ENCODE results near the gene ST14.
"Not testable (repeated sequence)": the region's sequence is repeated elsewhere in the genome, so short reads cannot be mapped to it uniquely, and the experiment has no call there.

Gene ST14

GRCh38 chr11:130189492-130190210, 30.1 kb downstream of the ST14 start:
- DNase-seq, result no peak

DNA sequence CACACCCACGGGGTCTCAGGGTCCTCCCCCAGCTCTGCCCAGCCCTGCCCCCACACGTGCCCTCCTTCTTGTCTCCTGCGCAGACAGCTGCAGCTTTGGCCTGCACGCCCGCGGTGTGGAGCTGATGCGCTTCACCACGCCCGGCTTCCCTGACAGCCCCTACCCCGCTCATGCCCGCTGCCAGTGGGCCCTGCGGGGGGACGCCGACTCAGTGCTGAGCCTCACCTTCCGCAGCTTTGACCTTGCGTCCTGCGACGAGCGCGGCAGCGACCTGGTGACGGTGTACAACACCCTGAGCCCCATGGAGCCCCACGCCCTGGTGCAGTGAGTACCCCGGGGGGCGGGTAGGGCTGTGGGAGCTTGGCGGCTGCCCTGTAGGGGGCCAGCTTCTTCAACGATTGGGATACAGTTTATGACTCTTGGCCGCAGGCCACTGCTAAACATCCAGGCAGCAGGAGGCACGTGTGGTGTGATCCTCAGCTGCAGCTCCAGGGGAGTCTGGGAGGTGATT, 30.8 kb downstream of the ST14 start:
- DNase-seq, result no peak

- DNase-seq, result no peak
Observed at GRCh38 chr11:130191896-130192295, 32.3 kb downstream of the ST14 start.

GRCh38 chr11:130192845-130193267, 33.3 kb downstream of the ST14 start:
- DNase-seq, result no peak

- DNase-seq, result not testable (repeated sequence)
Observed at GRCh38 chr11:130193551-130193950, 34.0 kb downstream of the ST14 start.

- no peak for DNase-seq
Observed at GRCh38 chr11:130194241-130195023, 34.9 kb downstream of the ST14 start.

GRCh38 chr11:130197386-130198035, 37.9 kb downstream of the ST14 start:
- no peak for DNase-seq

- no peak for DNase-seq
Observed at GRCh38 chr11:130198292-130198691, 38.7 kb downstream of the ST14 start.

DNA sequence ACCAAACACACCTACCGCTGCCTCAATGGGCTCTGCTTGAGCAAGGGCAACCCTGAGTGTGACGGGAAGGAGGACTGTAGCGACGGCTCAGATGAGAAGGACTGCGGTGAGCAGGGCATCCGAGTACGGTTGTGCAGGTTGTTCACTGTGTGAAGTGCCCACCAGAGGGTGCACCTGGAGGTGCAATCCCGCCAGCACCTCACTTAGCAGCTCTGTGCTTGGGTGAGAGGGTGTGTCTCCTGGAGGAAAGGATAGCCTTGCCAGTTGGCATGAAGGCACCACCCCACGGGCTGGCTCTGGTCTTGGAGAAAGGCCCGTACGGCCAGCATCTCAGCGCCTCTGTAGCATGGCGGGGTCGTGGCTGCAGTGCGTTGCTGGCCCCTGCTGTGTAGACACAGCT, 39.4 kb downstream of the ST14 start:
- no peak for DNase-seq

GRCh38 chr11:130199792-130200191, 40.2 kb downstream of the ST14 start:
- no peak for DNase-seq

DNA sequence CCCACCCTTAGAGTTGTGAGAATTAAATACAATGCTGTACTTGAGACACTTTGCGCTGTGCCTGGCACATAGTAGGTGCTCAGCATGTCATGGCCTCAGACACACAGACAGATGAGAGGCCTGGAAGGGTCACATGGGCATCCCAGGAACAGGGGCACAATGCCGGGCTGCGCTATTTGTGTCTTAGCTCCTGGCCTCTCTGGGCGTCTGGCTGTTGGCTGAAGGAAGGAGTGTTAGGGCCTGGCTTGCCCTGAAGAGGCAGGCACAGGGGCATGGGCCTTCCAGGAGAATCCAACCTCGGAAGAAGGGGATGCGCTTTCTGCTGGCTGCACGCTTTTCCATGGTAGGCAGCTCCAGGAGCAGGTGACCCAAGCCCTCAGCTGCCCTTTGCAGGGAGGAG, 41.4 kb downstream of the ST14 start:
- DNase-seq, result no peak

GRCh38 chr11:130202009-130202817, 42.6 kb downstream of the ST14 start:
- DNase-seq, result peak; percentile 37

GRCh38 chr11:130202818-130203689, 43.5 kb downstream of the ST14 start:
- DNase-seq, result no peak

DNA sequence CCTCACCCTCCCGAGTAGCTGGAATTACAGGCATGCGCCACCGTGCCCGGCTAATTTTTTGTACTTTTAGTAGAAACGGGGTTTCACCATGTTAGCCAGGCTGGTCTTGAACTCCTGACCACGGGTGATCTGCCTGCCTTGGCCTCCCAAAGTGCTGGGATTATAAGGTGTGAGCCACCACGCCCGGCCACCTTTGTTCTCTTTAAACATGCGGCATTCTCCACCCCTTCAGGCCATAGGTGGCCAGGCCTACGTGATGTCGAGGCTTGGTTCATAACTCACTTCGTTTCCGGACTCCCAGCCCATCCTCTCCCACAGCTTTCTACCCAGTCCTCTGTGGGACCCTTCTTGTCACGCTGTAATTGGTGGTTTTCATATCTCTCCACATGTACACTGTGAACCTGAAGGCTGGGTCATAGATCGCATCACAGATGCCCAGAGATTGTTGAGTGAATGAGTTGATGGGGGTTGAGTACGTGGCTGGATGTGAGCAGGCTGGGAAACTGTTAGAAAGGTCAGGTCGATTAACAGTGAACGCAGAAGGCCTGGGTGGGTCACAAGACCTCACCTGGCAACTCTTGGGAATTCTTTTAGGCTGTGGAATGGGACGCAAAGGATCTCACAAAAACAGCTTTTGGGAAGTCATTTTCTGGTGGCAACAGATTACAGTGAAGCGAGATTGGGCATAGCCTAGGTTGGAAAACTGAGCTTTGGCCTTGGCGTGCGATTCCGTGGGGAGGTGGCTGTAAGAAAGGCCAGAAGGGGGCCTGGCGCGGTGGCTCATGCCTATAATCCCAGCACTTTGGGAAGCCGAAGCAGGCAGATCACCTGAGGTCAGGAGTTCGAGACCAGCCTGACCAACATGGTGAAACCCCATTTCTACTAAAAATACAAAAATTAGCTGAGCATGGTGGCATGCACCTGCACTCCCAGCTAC, 44.5 kb downstream of the ST14 start:
- no peak for DNase-seq

DNA sequence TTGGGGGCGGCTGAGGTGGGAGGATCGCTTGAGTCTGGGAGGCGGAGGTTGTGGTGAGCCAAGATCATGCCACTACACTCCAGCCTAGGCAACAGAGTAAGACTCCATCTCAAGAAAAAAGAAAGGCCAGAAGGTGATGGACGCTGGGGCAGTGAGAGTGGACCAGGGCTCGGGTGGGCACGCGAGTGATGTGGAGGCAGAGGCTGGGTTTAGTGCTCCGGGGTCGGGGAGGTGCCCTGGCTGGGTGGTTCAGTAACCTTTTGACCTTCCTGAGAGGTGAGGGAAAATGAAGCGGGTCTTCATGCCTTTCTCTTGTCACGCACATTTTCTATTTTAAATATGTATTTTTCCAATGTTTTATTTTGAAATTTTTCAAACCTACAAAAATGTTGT, 45.1 kb downstream of the ST14 start:
- DNase-seq, result no peak

- no peak for DNase-seq
Observed at GRCh38 chr11:130206141-130206540, 46.6 kb downstream of the ST14 start.

GRCh38 chr11:130208241-130209127, 48.9 kb downstream of the ST14 start:
- no peak for DNase-seq

- no peak for DNase-seq
Observed at GRCh38 chr11:130209128-130209932, 49.7 kb downstream of the ST14 start.

Data from GF-D8 (cell line).